Measurements from ENCODE around the gene DIS3L2.

DNA sequence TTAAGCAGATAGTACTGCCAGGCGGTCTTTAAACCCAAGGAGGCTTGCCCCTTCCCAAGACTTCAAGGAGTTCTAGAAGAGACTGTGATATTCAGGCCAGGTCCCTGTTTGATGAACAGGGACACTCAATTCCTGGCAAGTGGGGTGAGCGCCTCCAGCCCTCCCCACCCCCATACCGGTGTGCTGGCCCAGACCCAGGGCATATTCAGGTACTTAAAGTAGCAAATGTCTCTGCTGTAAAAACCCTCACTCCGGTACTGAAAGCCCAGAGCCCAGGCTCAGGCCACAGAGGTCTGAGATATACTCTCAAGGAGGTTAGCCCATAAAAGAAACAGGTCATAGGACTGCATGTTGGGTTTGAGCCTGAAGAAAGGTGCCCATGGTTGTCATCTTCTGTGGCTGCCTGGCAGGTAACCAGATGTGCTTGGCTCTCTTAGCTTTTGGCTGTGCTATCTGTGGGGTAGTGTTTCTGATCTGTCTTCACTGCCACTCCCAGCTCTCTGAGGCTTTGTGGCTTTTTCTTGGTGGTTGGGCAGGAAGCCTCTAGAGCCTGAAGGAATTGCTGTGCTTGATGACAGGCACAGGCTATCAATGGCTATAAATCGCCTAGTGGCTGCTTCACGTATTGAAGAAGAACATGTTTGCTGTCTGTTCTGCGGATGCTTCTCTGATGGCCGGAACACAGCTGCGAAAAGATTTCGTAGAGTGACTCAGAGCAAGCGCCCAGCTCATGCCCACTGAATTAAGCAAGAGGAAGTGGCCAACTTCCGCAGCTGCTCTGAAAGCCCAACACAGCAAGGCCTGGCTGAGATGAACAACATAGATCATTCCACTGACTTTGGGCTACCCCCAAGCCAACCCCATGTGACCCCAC is 353.8 kb downstream of the DIS3L2 start:
- TF ChIP-seq CTCF (conservative IDR thresholded peaks at IDR 0.05; ENCODE audit: low read depth, low read length) (no peak), POLR2A (IDR thresholded peaks at IDR 0.05; ENCODE audit: low read depth, low read length) (no peak), RFX5 (IDR thresholded peaks at IDR 0.05; ENCODE audit: low read depth, low read length) (no peak), BHLHE40 (IDR thresholded peaks at IDR 0.05; ENCODE audit: low read depth, low read length) (no peak), MXI1 (IDR thresholded peaks at IDR 0.05; ENCODE audit: borderline replicate concordance, low read depth, low read length) (no peak), SMC3 (IDR thresholded peaks at IDR 0.05; ENCODE audit: low read depth, low read length) (no peak), CEBPB (IDR thresholded peaks at IDR 0.05; ENCODE audit: low read depth, low read length) (no peak), CHD1 (IDR thresholded peaks at IDR 0.05; ENCODE audit: low read depth, low read length) (no peak), ELK1 (IDR thresholded peaks at IDR 0.05; ENCODE audit: borderline replicate concordance, low read depth, low read length) (no peak), RAD21 (IDR thresholded peaks at IDR 0.05; ENCODE audit: low read length) (no peak), FOS (IDR thresholded peaks at IDR 0.05; ENCODE audit: low read depth, low read length) (no peak), MAZ (IDR thresholded peaks at IDR 0.05; ENCODE audit: borderline replicate concordance, low read depth, low read length) (no peak)
- TF ChIP-seq, protein P1, sequence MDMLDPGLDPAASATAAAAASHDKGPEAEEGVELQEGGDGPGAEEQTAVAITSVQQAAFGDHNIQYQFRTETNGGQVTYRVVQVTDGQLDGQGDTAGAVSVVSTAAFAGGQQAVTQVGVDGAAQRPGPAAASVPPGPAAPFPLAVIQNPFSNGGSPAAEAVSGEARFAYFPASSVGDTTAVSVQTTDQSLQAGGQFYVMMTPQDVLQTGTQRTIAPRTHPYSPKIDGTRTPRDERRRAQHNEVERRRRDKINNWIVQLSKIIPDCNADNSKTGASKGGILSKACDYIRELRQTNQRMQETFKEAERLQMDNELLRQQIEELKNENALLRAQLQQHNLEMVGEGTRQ (IDR thresholded peaks at IDR 0.05; ENCODE audit: low read depth, low read length), result no peak
